KG1 (cell line): ENCODE measurements around the gene MTA2.
A peak's percentile ranks its signal among the peaks of the same experiment; 100 is the strongest.
"Not testable (repeated sequence)": the region's sequence is repeated elsewhere in the genome, so short reads cannot be mapped to it uniquely, and the experiment has no call there.

ENCODE experiments used
- DNase-seq: peaks from one replicate; lab custom pipeline; 2025; lab: John Stamatoyannopoulos, UW

The MTA2 gene

GRCh38 chr11:62601372-62602140 lies at the start of gene MTA2:
TSS of gene MTA2 (minus strand) at chr11:62601865. CDS start at chr11:62601450, 415 bp downstream.
- DNase-seq = peak; percentile 98

GRCh38 chr11:62650283-62650682 lies 48.6 kb upstream of the MTA2 start:
- DNase-seq = not testable (repeated sequence)

GRCh38 chr11:62649486-62649885 lies 47.8 kb upstream of the MTA2 start:
- no peak for DNase-seq

- DNase-seq = no peak
Measured at GRCh38 chr11:62648967-62649364, 47.3 kb upstream of the MTA2 start.

GRCh38 chr11:62648185-62648966 lies 46.7 kb upstream of the MTA2 start:
- no peak for DNase-seq

DNA sequence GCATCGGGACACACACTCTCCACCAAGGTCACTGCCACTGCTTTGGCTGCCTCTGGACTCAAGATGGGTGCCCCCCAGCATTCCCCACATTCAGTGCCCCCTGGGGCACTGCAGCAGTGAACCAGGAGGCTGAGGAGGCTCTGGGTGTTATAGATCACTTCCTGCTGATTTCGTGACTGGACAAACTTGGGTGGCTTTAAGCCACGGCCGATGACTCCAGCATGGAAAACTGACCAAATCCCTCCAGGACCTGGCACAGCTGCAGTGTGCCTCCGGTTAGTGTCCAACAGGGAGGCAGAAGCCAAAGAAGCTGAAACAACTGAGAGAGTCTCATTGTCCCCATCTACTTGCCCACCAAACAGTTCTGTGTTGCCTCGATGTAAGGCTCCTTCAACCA lies 45.9 kb upstream of the MTA2 start:
- no peak for DNase-seq

- no peak for DNase-seq
Measured at GRCh38 chr11:62646825-62647608, 45.4 kb upstream of the MTA2 start.

DNA sequence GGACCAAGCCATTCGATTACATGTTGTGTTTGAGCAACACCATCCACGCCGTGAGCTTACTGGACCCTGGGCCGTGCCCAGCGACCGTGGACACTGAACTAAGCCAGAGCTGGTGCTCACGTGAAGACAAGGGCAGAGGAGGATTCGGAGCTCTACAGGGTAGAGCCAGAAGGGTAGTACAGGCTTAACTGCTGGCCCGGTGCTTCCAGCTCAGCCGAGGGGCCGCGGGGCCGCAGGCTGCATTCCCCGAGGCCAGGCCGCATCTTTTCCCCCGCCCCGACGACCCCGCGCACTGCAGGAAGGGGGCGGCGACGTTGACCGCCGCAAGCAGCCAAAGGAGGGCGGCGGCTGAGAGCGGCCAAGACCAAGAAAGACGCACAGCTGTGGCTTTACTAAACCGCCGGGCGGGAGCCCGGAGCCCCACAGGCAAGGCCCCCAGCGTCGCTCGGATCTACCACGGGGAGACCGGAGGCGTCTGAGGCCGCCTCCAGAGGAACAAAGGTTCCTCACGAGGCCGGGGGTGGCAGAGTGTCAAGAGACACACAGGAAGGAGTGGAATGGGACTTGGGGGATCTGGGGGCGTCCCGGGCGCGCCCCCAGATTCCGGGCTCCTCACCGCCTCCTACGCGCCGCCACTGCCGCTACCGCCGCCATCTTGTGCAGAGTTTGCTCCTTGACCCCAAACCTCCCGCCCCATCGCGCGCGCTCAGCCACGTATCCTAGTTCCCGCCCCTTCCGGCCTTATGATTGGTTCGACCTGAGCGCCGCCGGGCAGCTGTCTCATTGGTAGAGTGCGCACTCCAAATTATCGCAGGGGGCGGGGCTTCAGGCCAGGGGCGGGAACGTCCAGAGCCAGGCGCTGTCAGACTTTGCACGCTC lies 44.5 kb upstream of the MTA2 start, which contains the start of gene GANAB:
GANAB (minus strand) TSS at position 668 of the 879 bp plus-strand sequence; CDS start at position 654, 14 bp downstream.
- DNase-seq = peak; percentile 100

- DNase-seq = no peak
Measured at GRCh38 chr11:62645671-62645945, 43.9 kb upstream of the MTA2 start.

DNA sequence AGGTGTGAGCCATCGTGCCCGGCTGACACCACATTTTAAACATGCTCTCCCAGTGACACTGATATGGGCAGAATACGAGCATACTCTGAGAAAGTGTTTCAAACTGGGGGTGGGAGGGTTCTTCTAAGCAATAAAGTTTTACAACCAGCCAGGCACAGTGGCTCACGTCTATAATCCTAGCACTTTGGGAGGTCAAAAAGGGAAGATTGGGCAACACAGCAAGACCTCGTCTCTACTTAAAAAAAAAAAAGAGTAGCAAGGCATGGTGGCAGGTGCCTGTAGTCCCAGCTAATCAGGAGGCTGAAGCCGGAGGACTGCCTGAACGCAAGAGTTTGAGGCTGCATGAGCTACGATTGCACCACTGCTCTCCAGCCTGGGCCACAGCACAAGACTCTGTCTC lies 42.6 kb upstream of the MTA2 start:
- DNase-seq = no peak

GRCh38 chr11:62632492-62632891 lies 30.8 kb upstream of the MTA2 start:
- no peak for DNase-seq

- no peak for DNase-seq
Measured at GRCh38 chr11:62627713-62628112, 26.0 kb upstream of the MTA2 start.

DNA sequence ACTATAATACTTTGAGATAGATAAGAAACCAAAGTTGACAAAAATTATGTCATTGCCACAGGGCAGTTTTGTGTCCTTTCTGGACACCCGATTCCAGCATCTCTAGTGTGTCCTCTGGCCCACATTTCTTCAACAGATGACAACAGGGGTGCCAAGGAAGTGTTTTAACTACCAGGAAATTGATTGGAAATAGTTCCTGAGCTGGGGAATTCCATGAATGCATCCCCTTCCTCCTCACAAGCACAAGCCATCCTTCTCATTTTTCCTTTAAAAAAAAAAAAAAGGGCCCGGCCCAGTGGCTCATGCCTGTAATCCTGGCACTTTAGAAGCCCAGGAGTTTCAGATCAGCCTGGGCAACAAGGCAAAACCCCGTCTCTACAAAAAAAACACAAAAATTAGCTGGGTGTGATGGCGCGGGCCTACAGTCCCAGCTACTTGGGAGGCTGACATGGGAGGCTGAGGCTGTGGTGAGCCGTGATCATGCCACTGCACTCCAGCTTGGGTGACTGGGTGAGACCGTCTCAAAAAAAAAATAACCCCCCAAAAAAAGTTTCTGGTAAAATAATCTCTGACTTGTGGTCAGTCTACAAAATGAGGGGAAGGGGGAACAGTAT lies 20.9 kb upstream of the MTA2 start:
- DNase-seq = no peak

DNA sequence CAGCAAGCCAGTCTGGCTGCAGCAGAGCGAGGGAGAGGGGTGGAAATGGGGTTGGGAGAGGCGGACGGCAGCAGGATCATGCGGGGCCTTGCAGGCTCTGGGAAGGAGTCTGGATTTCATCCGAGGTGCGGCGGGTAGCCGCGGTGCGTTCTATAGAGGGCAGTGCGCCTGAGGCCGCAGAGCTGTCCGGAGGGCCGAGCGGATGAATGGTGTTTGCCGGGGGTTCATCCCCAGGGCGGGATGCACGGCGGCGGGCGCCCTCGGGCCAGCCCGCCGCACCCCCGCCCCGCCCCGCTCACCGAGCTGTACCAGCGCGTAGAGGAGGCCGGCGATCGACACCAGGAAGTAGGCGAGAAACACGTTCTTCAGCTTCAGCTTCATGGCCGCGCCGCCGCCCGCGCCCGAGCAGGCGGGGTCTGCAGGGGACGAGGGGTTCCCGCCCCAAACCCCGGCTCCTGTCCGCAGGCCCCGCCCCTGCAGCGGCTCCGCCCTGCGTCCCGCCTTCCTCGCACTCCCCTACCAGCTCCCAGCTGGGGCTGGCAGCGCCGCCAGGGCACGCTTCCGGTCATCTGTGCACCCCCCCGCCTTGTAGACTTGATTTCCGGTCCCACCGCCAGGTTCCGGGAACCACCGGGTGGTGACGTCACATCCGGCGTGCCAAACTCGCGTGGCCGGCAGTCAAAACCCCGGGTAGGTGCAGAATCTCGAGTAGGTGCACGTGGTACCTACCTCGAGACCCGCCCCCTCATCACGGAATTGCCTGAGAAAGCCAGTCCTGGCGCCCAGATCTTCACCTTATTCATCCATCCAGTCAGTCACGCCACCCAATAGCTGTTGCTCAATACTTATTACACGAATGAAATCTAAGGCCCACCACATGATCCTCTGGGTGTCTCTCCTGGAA lies 20.2 kb upstream of the MTA2 start, which contains the start of gene B3GAT3:
B3GAT3 (minus strand) TSS at position 420 of the 904 bp plus-strand sequence; CDS start at position 381, 39 bp downstream.
- DNase-seq = peak; percentile 87

DNA sequence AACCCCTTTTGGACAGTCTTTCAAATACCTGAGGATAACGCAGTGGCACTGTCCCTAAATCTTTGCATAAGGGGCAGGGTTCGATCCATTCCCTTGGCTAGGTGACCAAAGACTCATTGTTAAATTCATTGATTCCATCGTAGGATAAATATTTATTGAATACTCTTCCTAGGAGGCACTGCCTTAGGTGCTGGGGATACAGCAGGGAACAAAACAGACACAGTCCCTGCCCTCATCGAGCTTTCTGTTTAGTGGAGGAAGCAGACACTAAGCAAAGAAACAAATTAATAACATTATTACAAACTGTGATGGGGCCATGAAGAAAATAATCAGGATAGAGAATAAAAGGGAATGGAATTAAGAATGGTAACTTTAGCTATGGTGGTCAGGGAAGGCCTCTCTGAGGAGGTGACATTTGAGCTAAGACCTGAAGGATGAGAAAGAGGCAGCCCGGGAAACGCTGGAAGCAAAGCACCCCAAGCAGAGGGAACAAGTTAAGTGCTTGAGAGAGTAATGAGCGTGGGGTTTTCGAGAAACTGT lies 19.4 kb upstream of the MTA2 start:
- no peak for DNase-seq

DNA sequence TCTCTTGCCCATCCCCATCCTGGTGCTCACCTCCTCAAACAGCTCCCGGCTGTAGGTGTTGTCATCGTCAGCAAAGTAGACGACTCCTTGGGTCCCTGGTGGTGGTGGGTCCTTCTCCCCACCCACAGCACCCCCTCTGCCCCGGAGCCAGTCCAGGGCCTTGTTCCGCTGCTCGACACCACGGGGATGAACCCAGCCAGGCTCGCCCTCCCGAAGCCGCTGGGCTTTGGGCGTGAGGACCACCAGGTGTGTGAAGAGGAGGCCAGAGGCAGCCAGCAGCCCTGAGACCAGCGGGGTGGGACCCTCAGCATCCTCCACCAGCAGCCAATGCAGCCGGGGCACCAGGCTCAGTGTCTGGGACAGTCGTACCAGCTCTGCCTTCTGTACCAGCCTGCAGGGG lies 15.3 kb upstream of the MTA2 start:
- not testable (repeated sequence) for DNase-seq

DNA sequence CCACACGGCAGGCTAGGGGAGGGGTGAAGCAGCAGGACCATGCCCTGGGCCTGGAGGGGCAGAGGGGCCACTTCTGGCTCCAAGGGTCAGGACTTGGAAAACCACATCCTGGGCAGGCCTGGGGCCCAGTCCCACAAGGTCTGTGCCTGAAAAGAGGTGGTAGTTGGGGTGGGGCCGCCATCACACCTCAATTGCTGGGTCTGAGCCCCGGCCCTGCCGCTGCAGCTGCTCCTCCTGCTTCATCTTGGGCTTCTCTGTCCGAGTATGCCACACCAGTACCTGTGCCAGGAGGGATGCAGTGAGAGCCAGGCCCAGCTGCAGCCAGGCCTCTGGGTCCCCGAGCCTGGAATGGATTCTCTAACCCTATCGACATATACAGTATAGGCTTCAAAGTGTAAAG lies 13.9 kb upstream of the MTA2 start:
- no peak for DNase-seq

- DNase-seq = no peak
Measured at GRCh38 chr11:62614275-62614674, 12.6 kb upstream of the MTA2 start.

DNA sequence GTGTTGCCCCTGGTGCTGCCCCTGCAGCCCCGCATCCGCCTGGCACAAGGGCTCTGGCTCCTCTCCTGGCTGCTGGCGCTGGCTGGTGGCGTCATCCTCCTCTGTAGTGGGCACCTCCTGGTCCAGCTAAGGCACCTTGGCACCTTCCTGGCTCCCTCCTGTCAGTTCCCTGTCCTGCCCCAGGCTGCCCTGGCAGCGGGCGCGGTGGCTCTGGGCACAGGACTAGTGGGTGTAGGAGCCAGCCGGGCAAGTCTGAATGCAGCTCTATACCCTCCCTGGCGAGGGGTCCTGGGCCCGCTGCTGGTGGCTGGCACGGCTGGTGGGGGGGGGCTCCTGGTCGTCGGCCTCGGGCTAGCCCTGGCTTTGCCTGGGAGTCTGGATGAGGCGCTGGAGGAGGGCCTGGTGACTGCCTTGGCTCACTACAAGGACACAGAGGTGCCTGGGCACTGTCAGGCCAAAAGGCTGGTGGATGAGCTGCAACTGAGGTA lies 11.7 kb upstream of the MTA2 start:
- DNase-seq = no peak
